ENCODE results near the gene AGO1. TPM values are rescaled to one million over a fixed set of nuclear protein-coding genes. Genes with fewer than 3 reads are reported as not detected.

The AGO1 gene
- polyA plus RNA-seq, 2 of the 4 experiments (the other 2 are of a cell fraction): 5.6 to 7.0 TPM

DNA sequence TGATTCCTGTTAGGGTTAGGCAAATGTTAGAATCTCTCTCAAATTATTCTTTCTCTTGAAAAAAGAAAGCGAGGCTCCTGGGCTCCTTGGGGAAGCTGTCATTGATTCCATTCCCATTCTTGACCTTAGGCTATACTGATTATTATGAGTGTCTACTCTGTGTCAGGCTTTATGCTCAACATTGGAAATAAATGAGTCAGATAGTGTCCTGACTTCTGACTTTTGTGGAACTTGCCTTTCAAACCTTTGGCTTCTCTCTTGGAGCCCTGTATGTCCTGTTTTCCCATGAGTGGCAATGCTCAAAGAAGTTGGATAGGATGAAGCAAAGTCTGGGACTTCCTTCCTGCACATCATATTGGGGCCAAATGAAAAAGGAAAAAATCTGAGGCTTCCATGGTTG is 11.6 kb downstream of the AGO1 start:
- 86% methylated on average over 1 of the region's 1 CpG for WGBS (ENCODE audit: missing lambda C conversion rate)
- DNase-seq (ENCODE audit: low read depth in 1 of 2, low spot score in 1 of 2) (no peak), FAIRE-seq (no peak), ATAC-seq (no peak)
- TF ChIP-seq MAX (IDR thresholded peaks at IDR 0.05) (no peak), RAD21 (conservative IDR thresholded peaks at IDR 0.05 in 1 of 2, IDR thresholded peaks at IDR 0.05 in 1 of 2) (no peak), RNF2 (IDR thresholded peaks at IDR 0.05; ENCODE audit: borderline replicate concordance, low read depth) (no peak), ELK1 (IDR thresholded peaks at IDR 0.05; ENCODE audit: low read depth, low read length) (no peak), PHF8 (IDR thresholded peaks at IDR 0.05; ENCODE audit: borderline replicate concordance, low read depth) (no peak), EP300 (IDR thresholded peaks at IDR 0.05) (no peak), MAFK (IDR thresholded peaks at IDR 0.05; ENCODE audit: partially characterized antibody) (no peak), HOXA7 (CRISPR knock-in tag; IDR thresholded peaks at IDR 0.05) (no peak), CBX8 (IDR thresholded peaks at IDR 0.05) (no peak), FOSB (CRISPR knock-in tag; IDR thresholded peaks at IDR 0.05) (no peak), EHMT2 (IDR thresholded peaks at IDR 0.05; ENCODE audit: low read depth) (no peak), FOSL2 (IDR thresholded peaks at IDR 0.05) (no peak), FOSL2 (CRISPR knock-in tag; IDR thresholded peaks at IDR 0.05) (no peak), RARB (CRISPR knock-in tag; IDR thresholded peaks at IDR 0.05) (no peak), TP53 (CRISPR knock-in tag; IDR thresholded peaks at IDR 0.05) (no peak), GATA3 (IDR thresholded peaks at IDR 0.05; ENCODE audit: borderline replicate concordance) (no peak), CHD2 (IDR thresholded peaks at IDR 0.05; ENCODE audit: low read length, partially characterized antibody) (no peak)
- TF ChIP-seq, protein P1, sequence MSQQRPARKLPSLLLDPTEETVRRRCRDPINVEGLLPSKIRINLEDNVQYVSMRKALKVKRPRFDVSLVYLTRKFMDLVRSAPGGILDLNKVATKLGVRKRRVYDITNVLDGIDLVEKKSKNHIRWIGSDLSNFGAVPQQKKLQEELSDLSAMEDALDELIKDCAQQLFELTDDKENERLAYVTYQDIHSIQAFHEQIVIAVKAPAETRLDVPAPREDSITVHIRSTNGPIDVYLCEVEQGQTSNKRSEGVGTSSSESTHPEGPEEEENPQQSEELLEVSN (IDR thresholded peaks at IDR 0.05; ENCODE audit: borderline replicate concordance, low read depth): no peak
- TF ChIP-seq, protein P2, sequence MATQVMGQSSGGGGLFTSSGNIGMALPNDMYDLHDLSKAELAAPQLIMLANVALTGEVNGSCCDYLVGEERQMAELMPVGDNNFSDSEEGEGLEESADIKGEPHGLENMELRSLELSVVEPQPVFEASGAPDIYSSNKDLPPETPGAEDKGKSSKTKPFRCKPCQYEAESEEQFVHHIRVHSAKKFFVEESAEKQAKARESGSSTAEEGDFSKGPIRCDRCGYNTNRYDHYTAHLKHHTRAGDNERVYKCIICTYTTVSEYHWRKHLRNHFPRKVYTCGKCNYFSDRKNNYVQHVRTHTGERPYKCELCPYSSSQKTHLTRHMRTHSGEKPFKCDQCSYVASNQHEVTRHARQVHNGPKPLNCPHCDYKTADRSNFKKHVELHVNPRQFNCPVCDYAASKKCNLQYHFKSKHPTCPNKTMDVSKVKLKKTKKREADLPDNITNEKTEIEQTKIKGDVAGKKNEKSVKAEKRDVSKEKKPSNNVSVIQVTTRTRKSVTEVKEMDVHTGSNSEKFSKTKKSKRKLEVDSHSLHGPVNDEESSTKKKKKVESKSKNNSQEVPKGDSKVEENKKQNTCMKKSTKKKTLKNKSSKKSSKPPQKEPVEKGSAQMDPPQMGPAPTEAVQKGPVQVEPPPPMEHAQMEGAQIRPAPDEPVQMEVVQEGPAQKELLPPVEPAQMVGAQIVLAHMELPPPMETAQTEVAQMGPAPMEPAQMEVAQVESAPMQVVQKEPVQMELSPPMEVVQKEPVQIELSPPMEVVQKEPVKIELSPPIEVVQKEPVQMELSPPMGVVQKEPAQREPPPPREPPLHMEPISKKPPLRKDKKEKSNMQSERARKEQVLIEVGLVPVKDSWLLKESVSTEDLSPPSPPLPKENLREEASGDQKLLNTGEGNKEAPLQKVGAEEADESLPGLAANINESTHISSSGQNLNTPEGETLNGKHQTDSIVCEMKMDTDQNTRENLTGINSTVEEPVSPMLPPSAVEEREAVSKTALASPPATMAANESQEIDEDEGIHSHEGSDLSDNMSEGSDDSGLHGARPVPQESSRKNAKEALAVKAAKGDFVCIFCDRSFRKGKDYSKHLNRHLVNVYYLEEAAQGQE (IDR thresholded peaks at IDR 0.05): no peak
- H3K9me3 ChIP-seq: no peaks in the 10 kb centered on the region
- ChIA-PET POLR2A (no interaction called here), CTCF (interaction anchor here (1.2 kb wide), 1 partner anchor 12 kb away, joined by 3 read pairs; the partner anchor contains the start of gene AGO1)
- H3K4me2 ChIP-seq: peak overlapping the region; percentile 11; the same call in 2 of the 3 replicates
- H3K27ac ChIP-seq: peak overlapping the region in 1 of 2 experiments; percentile 73; a peak in 2 of 6 replicates
- no peak overlapping the region for H3K4me3 ChIP-seq
- H3K4me1 ChIP-seq: peaks cover 10% of the 10 kb centered on the region

DNA sequence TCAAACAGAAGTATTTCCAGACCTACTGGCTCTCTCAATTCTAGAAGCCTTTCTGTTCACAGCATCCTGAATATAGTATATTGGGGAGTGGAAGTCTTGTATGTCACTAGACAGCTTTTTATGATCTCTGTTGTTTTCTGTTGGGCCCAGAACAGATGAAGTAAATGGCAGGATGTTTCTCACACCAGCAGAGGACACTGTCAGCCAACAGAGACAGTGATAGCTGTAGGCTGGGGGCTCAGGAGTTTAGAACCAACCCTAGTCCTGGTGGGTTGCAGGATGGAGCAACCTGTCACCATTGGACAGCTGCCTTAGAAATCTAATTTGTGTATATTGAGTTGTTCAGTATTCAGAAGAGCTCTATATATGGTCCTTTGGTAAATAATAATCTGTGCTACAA is 16.9 kb downstream of the AGO1 start:
- FAIRE-seq: no peak
- H3K9me3 ChIP-seq: no peaks in the 10 kb centered on the region
- TF ChIP-seq TP53 (CRISPR knock-in tag; IDR thresholded peaks at IDR 0.05) (no peak), FOXS1 (CRISPR knock-in tag; IDR thresholded peaks at IDR 0.05) (no peak), HOXB13 (CRISPR knock-in tag; IDR thresholded peaks at IDR 0.05; ENCODE audit: low read depth) (no peak), JUN (IDR thresholded peaks at IDR 0.05) (no peak), EHF (CRISPR knock-in tag; IDR thresholded peaks at IDR 0.05) (no peak)
- ChIA-PET POLR2A (no interaction called here), CTCF (interaction anchor here (0.9 to 1.0 kb wide), 2 partner anchors 17 to 25 kb away, joined by 3 read pairs; no protein-coding TSS in a partner anchor)
- ATAC-seq: no peak
- H3K4me3 ChIP-seq: no peak overlapping the region
- H3K4me1 ChIP-seq: no peaks in the 10 kb centered on the region
- H3K4me2 ChIP-seq: no peak overlapping the region
- no peak overlapping the region for H3K27ac ChIP-seq
- DNase-seq (ENCODE audit: low read depth in 1 of 2, low spot score in 1 of 2): no peak

All from A549 (cell line).